Suprapubic skin (tissue), 4 donors: ENCODE results near the gene RFX3. TPM values are rescaled to one million over a fixed set of nuclear protein-coding genes. Genes with fewer than 3 reads are reported as not detected.

Experiments used
- DNase-seq, 2 donors: peaks; one replicate each; pipeline ENCODE4 v3.0.0-alpha.2; 2019; ENCODE audit warnings: low spot score in 2 of 2
- H3K27ac ChIP-seq: fragments of 200-600 bp; sonication (generic); one replicate; pipeline ENCODE4 v1.5.1; 2019
- H3K27me3 ChIP-seq: fragments of 200-600 bp; sonication (generic); one replicate; pipeline ENCODE4 v1.5.1; 2019
- H3K36me3 ChIP-seq: fragments of 200-600 bp; sonication (generic); one replicate; pipeline ENCODE4 v1.5.1; 2019
- H3K4me1 ChIP-seq: fragments of 200-600 bp; sonication (generic); one replicate; pipeline ENCODE4 v1.5.1; 2019
- H3K4me3 ChIP-seq: fragments of 200-600 bp; sonication (generic); one replicate; pipeline ENCODE4 v1.5.1; 2019; ENCODE audit warnings: mild to moderate bottlenecking
- H3K9me3 ChIP-seq: fragments of 200-600 bp; sonication (generic); one replicate; pipeline ENCODE4 v1.5.1; 2019
- EP300 ChIP-seq: sonication (generic); formaldehyde crosslinking; IDR thresholded peaks from one replicate; pipeline ENCODE4 v1.6.1; 2017; ENCODE audit warnings: antibody characterized with exemption
- POLR2A ChIP-seq, 2 donors: fragments of 450-650 bp; IDR thresholded peaks; one replicate each; pipeline ENCODE4 v1.6.1; 2017; ENCODE audit warnings: antibody characterized with exemption in 2 of 2, mild to moderate bottlenecking in 2 of 2, moderate library complexity in 2 of 2
- POLR2AphosphoS5 ChIP-seq, 3 donors: sonication (generic); formaldehyde crosslinking; IDR thresholded peaks; one replicate each; pipeline ENCODE4 v1.6.1; 2017; ENCODE audit warnings: antibody characterized with exemption in 3 of 3
- WGBS: methylation state at CpG from one replicate; pipeline ENCODE4 v1.1.5; 2018; 5-methylcytosine and 5-hydroxymethylcytosine counted together
- total RNA-seq, 4 donors: library from RNA; depleted of rRNA; stranded (reverse); fragments of >200 nt; gene quantifications; one replicate each; pipeline ENCODE4 v1.1.0, GENCODE V29; 2016
- TF ChIP-seq, protein P1 (sequence below), 2 donors: fragments of 200-600 bp in 1 of 2; fragments of 450-650 bp in 1 of 2; sonication (generic) in 1 of 2; IDR thresholded peaks; one replicate each; pipeline ENCODE4 v1.5.1; 2016 to 2019; ENCODE audit warnings: antibody characterized with exemption in 2 of 2, mild to moderate bottlenecking in 1 of 2, moderate library complexity in 1 of 2

RFX3 gene
- total RNA-seq, 4 donors from 2014 or later = 7.7 to 23.5 (median 9.4) TPM

DNA sequence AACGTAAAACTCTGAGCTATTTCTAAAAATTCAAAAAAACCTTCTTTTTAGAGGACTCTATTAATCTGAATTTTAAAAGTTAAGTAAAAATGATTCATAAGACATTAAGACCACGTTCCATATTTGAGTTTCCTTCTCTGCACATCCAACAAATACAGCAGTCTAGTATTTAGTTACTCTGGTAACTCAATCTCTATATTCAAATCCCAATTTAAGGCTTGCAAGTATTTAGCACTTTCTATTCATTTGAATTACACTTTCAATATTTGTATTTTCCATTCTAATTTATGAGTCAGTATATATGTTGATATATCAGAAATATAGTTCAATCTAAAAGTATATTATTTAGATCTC is 17.7 kb downstream of the RFX3 start:
- peak overlapping the region; percentile 14 for H3K4me3 ChIP-seq
- H3K27ac ChIP-seq = peak overlapping the region; percentile 18
- TF ChIP-seq POLR2A (IDR thresholded peaks at IDR 0.05) (no peak), EP300 (no peak), POLR2AphosphoS5 (IDR thresholded peaks at IDR 0.05) (no peak)
- TF ChIP-seq, protein P1, sequence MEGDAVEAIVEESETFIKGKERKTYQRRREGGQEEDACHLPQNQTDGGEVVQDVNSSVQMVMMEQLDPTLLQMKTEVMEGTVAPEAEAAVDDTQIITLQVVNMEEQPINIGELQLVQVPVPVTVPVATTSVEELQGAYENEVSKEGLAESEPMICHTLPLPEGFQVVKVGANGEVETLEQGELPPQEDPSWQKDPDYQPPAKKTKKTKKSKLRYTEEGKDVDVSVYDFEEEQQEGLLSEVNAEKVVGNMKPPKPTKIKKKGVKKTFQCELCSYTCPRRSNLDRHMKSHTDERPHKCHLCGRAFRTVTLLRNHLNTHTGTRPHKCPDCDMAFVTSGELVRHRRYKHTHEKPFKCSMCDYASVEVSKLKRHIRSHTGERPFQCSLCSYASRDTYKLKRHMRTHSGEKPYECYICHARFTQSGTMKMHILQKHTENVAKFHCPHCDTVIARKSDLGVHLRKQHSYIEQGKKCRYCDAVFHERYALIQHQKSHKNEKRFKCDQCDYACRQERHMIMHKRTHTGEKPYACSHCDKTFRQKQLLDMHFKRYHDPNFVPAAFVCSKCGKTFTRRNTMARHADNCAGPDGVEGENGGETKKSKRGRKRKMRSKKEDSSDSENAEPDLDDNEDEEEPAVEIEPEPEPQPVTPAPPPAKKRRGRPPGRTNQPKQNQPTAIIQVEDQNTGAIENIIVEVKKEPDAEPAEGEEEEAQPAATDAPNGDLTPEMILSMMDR (IDR thresholded peaks at IDR 0.05) = no peak
- no peaks in the 10 kb centered on the region for H3K36me3 ChIP-seq
- H3K4me1 ChIP-seq = peaks cover 12% of the 10 kb centered on the region
- WGBS = 68% methylated on average over 2 of the region's 2 CpGs
- no peaks in the 10 kb centered on the region for H3K27me3 ChIP-seq
- H3K9me3 ChIP-seq = no peaks in the 10 kb centered on the region
- no peak for DNase-seq

DNA sequence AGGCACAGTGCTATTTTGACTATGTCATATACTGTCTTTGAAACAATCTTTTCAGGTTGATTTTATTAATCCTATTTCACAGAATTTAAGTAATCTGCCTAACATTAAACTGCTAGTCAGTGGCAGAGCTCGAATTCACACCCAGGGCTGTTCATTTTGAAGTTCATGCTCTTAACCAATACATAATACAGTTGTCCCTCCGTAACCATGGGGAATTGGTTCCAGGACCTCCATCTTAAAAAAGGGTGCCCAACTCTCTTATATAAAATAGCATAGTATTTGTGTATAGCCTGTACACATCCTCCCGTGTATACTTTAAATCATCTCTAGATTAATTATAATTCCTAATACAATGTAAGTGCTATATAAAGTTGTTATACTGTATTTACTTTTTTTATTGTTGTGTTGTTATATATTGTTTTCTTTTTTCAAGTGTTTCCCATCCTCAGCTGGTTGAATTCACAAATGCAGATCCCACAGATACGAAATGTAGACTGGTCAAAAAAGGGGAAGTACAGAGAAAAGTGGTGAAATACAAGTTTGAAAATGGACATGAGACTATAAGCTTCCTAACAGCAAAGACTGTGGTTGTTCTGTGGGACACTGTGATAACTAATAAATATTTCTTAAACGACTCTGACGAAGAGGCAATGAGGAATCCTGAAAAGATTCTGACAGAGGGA is 18.3 kb downstream of the RFX3 start:
- no peaks in the 10 kb centered on the region for H3K9me3 ChIP-seq
- no peak overlapping the region for H3K4me3 ChIP-seq
- H3K27me3 ChIP-seq = no peaks in the 10 kb centered on the region
- peak overlapping the region; percentile 18 for H3K27ac ChIP-seq
- TF ChIP-seq POLR2AphosphoS5 (IDR thresholded peaks at IDR 0.05) (no peak), POLR2A (IDR thresholded peaks at IDR 0.05) (no peak), EP300 (no peak)
- TF ChIP-seq, protein P1 (IDR thresholded peaks at IDR 0.05) = no peak
- 79% methylated on average over 6 of the region's 6 CpGs for WGBS
- DNase-seq = no peak
- H3K36me3 ChIP-seq = no peaks in the 10 kb centered on the region
- peaks cover 12% of the 10 kb centered on the region for H3K4me1 ChIP-seq

DNA sequence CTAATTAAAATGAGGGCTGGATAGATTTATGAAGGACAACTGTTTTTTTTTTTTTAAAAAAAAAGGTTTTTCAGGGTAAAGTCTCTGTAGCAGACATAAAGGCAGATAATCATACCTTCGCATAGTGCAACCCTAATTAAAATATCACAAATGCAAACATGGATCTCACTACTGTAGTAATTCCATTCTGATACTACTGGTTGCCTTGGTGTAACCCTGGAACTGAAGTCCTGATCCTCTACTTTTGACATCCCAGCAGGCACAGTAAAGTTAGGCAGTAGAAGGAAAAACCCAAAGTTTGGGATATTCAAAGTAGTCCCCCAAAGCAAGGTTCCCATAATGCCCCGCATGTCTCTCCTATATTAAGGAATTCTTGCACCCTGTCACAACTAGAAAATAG is 19.6 kb downstream of the RFX3 start:
- DNase-seq = no peak
- Histone ChIP-seq H3K4me3 (no peak overlapping the region), H3K27ac (no peak overlapping the region), H3K9me3 (no peaks in the 10 kb centered on the region), H3K36me3 (no peaks in the 10 kb centered on the region), H3K4me1 (peaks cover 12% of the 10 kb centered on the region), H3K27me3 (no peaks in the 10 kb centered on the region)
- no peak for TF ChIP-seq POLR2AphosphoS5 (IDR thresholded peaks at IDR 0.05)
- no peak for TF ChIP-seq EP300
- TF ChIP-seq, protein P1 (IDR thresholded peaks at IDR 0.05) = no peak
- no peak for TF ChIP-seq POLR2A (IDR thresholded peaks at IDR 0.05)
- 90% methylated on average over 2 of the region's 2 CpGs for WGBS

DNA sequence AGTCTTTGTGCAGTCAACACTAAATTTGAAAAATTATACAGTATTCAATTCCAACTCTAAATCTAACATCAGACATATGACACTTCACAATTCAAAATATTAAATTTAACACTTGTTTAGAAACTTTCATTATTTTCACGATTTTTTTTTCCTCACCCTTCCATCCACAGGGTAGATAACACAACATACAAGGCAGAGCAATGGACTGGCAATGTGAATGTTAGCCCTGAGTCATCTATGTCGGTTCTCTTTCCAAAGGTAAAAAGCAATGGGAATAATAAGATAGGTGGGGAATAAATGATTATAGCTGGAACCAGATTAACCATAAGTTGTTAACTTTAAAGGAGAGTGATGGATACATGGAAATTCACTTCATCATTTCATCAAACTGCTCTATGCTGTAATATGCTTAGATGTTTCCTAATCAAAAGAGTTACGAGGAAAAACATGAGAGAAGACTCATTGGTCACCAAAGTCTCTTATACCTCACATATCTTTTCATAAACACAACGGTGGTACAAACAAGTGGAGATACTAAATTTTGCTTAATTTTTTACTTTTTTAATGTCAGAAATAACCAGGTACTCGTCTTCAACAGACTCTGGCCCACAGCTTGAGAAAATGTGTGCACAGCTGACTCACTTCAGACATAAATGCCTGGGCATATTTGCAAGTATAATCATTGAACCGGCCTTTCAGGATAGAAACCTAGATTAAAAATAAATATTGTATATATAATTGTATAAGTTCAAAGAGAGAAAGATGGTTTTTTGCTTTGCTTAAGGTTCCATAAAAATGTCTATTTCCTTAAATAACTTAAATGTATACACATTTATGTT is 23.0 kb downstream of the RFX3 start:
- 81% methylated on average over 6 of the region's 6 CpGs for WGBS
- H3K9me3 ChIP-seq = no peaks in the 10 kb centered on the region
- no peak for DNase-seq
- no peak overlapping the region for H3K27ac ChIP-seq
- H3K27me3 ChIP-seq = no peaks in the 10 kb centered on the region
- H3K36me3 ChIP-seq = no peaks in the 10 kb centered on the region
- peaks cover 3% of the 10 kb centered on the region for H3K4me1 ChIP-seq
- no peak overlapping the region for H3K4me3 ChIP-seq
- TF ChIP-seq EP300 = no peak
- TF ChIP-seq POLR2A (IDR thresholded peaks at IDR 0.05) = no peak
- TF ChIP-seq POLR2AphosphoS5 (IDR thresholded peaks at IDR 0.05) = no peak
- TF ChIP-seq, protein P1 (IDR thresholded peaks at IDR 0.05) = no peak

DNA sequence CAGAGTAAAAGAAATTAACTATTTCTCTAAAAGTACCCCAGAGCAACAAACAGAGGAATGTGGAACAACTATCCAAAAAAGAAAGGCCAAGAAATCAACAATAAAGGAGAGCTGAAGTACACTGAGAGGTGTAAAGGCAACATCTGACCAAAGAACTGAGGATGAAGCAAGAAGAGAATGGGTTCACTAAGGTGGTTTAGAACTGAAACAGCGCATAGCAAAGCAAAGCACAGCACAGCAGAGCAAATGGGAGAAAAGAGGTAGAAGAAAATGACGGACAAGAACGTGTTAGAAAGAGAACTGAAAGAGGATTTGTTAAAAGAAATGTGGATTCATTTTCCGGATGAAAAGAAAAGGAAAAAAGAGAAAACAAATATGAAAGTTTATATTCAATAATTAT is 25.8 kb downstream of the RFX3 start:
- WGBS = 92% methylated on average over 4 of the region's 4 CpGs
- Histone ChIP-seq H3K4me3 (no peak overlapping the region), H3K9me3 (no peaks in the 10 kb centered on the region), H3K36me3 (no peaks in the 10 kb centered on the region), H3K4me1 (no peaks in the 10 kb centered on the region), H3K27me3 (no peaks in the 10 kb centered on the region), H3K27ac (no peak overlapping the region)
- TF ChIP-seq POLR2A (IDR thresholded peaks at IDR 0.05) (no peak), POLR2AphosphoS5 (IDR thresholded peaks at IDR 0.05) (no peak), EP300 (no peak)
- TF ChIP-seq, protein P1 (IDR thresholded peaks at IDR 0.05) = no peak
- no peak for DNase-seq
